Ramos (cell line): Measurements from ENCODE around the gene INTS7.
"Not testable (repeated sequence)": the region's sequence is repeated elsewhere in the genome, so short reads cannot be mapped to it uniquely, and the experiment has no call there.

Experiments
- in situ Hi-C: fragments of 300-500 bp; cut with MboI; formaldehyde crosslinking; loops from one replicate; pipeline ENCODE4 v1.14.3; 2022; ENCODE audit warnings: low sequenced_read_pairs; ENCODE audit not compliant: unreplicated experiment

Gene INTS7

GRCh38 chr1:212002536-212002935, 32.8 kb downstream of the INTS7 start:
- in situ Hi-C loops, result no loop called here

DNA sequence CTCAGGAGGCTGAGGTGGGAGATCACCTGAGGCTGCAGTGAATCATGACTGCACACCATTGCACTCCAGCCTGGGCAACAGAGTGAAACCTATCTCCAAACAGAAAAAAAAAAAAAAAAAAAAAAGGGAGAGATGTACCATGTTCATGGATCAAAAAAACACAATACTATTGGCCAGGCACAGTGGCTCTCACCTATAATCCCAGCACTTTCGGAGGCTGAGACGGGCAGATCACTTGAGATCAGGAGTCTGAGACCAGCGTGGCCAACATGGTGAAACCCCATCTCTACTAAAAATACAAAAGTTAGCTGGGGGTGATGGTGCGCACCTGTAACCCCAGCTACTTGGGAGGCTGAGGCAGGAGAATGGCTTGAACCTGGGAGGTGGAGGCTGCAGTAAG, 37.9 kb downstream of the INTS7 start:
- in situ Hi-C loops, result not testable (repeated sequence)

DNA sequence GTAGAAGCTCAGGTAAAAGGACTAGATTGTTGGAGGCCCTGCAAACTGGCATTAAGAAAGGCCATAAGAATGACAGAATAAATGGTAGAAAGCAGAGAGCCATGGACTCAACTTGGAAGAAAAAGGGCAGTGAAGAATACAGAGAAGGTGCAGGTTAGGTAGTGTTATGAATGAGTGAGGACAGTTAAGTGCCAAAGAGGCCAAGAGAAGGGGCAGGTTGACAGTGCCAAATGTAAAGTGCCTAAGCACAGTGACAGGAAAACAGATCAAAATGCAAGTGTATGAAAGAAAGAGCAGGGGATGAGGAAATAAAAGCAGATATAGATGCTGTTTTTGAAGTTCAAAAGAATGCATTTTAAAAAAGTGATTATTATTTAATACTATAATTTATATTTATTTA, 43.7 kb downstream of the INTS7 start:
- in situ Hi-C loops, result no loop called here

- in situ Hi-C loops, result no loop called here
Observed at GRCh38 chr1:211986628-211987254, 48.6 kb downstream of the INTS7 start.

DNA sequence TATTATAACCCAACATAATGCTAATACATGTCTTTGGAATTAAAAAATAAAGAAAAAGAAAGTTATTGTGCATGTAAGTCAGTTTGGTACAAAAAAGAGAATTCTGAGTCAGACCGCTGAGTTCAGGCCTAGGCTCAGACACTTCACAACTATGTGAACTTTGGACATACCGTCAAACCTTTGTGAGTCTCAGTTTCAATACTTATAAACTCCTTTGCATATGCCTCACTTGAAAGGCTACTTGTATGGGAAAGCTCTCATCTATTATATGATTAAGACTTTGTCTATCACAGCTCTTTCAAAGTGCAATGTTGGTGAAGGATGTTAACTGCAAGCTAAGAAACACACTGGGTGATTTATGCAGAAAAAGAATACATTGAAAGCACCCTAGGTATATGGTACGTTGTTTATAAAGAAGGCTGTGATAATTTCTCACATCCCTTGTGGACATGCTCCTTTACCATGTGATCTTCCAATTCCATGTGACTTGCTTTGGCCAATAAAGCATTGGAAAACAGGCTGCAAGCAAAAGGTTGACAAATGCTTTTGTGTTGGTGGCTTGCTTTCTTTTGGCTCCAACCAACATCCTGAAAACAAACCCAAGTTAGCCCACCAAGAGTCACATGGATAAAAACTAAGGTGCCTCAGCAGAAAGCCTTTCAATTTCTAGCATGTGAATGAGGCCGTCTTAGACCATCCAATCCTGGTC, 49.6 kb downstream of the INTS7 start:
- in situ Hi-C loops, result no loop called here

DNA sequence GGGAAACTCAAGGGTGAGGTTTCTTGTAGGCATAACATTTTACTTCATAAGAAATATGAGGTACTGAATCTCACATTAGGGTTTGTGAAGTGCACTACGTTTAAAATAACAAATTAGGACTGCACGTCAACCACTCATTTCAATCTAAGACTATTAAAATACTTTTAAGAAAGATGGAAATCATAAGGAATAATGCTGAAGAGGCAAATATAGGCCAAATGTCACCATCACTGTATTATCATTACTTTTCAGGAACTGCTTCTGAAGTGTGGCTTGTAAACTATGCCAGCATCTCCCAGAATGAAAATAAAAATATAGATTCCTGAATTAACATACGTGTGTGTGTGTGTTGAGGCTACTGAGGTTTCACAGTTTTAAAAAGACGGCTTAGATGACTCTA, 56.8 kb downstream of the INTS7 start:
- in situ Hi-C loops, result no loop called here

DNA sequence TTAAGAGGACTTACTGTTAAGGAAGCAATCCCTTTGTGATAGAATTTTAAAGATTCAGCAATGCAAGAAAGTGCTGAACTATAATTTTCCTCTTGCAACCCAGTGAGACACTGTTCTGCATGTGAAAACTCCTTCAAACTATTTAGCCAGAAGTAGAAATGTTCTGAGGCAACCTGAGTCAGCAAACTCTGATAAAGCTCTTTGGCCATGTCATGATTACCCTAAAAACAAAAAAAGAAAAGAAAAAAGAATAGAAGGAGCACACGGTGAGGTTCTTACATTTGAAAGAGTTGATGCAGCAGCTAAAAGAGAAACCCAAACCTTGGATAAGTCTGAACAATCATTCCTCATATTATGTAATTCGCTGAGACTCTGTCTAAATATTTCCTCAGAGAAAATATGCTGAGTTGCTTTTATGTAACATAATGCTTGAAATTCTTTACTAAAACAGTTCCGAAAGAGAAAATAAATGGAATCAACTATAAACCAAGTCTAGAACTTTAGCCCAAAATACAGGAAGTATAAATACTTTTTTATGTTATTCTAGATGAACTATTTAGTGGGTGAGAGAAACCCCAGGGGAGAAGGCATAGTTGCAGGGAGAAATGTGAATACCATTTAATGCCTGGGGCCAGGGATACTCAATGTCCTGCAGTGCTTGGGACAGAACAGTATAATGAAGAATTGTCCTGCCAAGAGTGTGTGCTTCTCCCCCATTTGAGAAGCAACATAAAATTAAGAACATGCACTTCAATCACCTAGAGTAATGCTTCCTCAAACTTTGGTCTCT, 60.0 kb downstream of the INTS7 start:
- in situ Hi-C loops, result no loop called here

DNA sequence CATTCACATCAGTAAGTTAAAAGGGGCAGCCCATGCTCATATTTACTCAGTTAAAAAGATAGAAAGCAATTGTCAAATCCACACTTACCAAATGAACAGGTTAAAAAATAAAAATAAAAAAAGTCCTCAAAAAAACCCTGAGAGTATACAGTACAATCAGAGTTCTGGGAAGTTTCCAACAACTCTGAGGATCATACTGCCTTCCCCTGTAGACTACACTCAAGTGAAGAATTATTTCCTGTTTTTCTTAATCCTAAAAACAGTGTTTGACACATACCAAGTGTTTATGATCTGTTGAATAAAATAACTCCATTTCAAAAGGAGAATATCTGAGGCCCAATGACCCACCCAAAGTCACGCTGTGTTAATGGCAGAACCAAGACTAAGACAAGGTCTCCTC, 61.8 kb downstream of the INTS7 start:
- in situ Hi-C loops, result no loop called here

GRCh38 chr1:211968200-211968834, 67.0 kb downstream of the INTS7 start:
- in situ Hi-C loops, result no loop called here

GRCh38 chr1:211967704-211968103, 67.7 kb downstream of the INTS7 start:
- in situ Hi-C loops, result no loop called here

DNA sequence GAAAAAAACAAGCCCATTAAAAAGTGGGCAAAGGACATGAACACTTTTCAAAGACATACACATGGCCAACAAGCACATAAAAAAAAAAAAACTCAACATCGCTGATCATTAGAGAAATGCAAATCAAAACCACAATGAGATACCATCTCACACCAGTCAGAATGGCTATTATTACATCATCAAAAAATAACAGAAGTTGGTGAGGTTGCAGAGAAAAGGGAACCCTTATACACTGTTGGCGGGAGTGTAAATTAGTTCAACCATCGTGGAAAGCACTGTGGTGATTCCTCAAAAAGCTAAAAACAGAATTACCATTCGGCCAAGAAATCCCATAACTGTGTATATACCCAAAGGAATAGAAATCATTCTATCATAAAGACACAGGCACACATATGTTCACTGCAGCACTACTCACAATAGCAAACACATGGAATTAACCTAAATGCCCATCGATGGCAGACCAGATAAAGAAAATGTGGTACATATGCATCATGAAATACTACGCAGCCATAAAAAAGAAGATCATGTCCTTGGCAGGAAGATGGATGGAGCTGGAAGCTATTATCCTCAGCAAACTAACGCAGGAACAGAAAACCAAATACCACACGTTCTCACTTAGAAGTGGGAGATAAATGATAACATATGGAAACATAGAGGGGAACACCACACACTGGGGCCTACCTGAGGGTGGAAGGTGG, 70.1 kb downstream of the INTS7 start:
- in situ Hi-C loops, result no loop called here

GRCh38 chr1:211959680-211960079, 75.7 kb downstream of the INTS7 start:
- in situ Hi-C loops, result no loop called here

DNA sequence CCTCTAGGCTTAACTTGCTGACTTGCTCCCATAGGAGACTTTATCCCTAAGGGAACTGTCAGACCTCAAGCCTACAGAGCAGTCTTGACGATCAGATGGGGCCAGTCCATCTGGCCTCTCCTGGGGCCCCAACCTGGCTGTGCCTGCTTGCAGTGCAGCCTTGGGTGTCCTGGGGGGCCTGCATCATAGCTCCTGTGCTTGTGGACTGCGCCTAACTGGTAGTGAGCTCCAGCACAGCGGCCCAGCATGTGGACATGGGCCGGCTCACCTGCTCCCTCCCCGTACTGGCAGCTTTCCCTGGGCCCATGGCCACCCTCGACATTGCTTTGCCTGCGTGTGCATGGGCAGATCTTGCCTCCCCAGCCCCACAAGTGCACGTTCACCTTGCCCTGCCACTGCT, 76.1 kb downstream of the INTS7 start:
- in situ Hi-C loops, result no loop called here

- in situ Hi-C loops, result not testable (repeated sequence)
Observed at GRCh38 chr1:211954028-211954427, 81.3 kb downstream of the INTS7 start.

DNA sequence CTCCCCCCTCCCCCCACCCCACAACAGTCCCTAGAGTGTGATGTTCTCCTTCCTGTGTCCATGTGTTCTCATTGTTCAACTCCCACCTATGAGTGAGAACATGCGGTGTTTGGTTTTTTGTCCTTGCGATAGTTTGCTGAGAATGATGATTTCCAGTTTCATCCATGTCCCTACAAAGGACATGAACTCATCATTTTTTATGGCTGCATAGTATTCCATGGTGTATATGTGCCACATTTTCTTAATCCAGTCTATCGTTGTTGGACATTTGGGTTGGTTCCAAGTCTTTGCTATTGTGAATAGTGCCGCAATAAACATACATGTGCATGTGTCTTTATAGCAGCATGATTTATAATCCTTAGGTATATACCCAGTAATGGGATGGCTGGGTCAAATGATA, 81.8 kb downstream of the INTS7 start:
- in situ Hi-C loops, result not testable (repeated sequence)

DNA sequence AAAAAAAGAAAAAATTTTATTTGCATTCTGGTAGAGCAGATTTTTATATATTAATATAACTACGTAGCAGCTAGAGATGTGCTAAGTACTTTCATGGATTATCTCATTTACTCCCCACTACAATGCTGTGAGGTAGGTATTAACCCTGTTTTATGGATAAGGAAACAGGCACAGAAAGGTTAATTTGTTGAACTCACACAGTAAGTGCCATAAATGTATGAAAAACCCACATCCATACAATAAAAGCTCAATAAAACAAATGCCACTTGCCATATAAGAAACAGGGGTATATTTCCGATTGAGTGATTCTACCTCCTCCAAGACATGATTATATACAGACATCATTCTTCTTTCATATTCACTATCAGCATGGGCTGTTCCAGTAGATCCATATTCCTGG, 83.1 kb downstream of the INTS7 start:
- in situ Hi-C loops, result no loop called here

GRCh38 chr1:211951856-211952255, 83.5 kb downstream of the INTS7 start:
- in situ Hi-C loops, result no loop called here

- in situ Hi-C loops, result no loop called here
Observed at GRCh38 chr1:211948377-211948776, 87.0 kb downstream of the INTS7 start.

DNA sequence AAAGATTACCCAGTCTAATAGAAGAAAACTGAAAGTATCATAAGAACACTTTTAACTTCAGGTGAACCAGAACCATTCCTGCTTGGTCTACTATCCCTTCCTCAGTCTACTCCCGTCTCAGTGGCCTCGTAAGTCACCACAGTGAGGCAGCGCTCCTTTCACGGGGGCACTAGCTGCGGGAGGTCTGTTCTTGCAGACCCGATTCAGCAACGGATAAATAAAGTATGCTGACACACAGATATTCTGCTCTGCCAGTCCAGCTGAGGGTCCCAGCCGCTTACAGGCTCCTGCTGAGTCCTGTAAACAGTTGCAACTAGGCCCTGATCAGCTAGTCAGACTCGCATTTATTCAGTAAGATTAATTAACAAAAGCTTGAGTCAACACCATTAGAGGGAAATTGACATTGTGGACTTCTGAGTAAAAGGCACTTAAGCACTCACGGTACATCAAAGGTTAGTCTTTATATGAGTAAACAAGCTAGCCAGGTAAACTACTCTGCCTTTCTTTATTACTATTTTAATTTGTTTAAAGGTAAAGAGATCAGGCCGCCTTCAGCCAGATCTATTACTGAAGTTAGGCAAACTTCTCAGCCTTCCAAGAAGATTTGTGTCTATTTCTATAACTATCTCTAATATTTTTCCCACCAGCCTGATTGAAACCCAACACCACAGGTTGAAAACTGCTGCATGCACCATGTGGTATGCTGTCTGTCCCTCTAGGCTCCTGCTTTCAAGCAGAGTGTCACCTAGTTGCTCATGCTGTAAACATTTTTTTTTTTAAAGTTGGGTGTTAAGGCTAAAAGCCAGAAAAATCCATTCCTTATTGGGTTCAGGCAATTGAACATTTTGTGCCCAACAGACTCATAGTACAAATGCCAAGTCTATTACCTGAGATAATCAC, 87.7 kb downstream of the INTS7 start:
- in situ Hi-C loops, result no loop called here
